ENCODE results near the gene ESRRB. TPM values are rescaled to one million over a fixed set of nuclear protein-coding genes. Genes with fewer than 3 reads are reported as not detected.

Gene ESRRB
- total and polyA plus RNA-seq, 11 donors, result 4.1 to 16.9 (median 7.9) TPM

DNA sequence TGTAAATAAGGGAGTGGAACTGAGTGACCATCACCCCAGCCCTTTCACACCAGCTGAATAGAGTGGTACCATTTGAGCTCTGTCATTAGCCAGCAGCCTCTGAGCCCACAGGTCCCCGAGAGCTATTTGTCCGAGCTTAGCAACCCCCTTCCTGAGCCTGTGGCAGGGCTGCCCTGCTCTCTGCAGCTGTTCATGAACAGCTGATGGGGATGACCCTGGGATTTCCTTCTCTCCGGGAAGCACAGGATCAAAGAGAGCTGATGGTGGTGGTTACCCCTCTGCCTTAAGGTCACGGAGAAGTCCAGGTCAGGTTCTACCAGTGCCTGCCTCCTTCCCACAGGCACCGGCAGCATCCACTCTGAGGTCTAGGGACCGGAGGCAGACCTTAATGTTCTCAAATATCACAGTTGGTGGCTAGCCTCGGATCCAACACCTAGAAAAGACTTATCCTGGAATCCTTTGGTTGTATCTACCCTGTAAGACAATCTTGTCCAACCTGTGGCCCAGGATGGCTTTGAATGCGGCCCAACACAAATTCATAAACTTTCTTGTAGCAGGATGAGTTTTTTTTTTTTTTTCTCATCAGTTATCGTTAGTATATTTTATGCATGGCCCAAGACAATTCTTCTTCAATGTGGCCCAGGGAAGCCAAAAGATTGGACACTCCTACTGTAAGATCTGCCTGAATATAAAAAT is 81.1 kb downstream of the ESRRB start:
- TF ChIP-seq, protein P1, sequence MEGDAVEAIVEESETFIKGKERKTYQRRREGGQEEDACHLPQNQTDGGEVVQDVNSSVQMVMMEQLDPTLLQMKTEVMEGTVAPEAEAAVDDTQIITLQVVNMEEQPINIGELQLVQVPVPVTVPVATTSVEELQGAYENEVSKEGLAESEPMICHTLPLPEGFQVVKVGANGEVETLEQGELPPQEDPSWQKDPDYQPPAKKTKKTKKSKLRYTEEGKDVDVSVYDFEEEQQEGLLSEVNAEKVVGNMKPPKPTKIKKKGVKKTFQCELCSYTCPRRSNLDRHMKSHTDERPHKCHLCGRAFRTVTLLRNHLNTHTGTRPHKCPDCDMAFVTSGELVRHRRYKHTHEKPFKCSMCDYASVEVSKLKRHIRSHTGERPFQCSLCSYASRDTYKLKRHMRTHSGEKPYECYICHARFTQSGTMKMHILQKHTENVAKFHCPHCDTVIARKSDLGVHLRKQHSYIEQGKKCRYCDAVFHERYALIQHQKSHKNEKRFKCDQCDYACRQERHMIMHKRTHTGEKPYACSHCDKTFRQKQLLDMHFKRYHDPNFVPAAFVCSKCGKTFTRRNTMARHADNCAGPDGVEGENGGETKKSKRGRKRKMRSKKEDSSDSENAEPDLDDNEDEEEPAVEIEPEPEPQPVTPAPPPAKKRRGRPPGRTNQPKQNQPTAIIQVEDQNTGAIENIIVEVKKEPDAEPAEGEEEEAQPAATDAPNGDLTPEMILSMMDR (IDR thresholded peaks at IDR 0.05), result no peak
- no peak for TF ChIP-seq POLR2A (IDR thresholded peaks at IDR 0.05)
- DNase-seq (no peak), ATAC-seq (no peak)
- no peaks in the 10 kb centered on the region for H3K27me3 ChIP-seq
- no peak overlapping the region for H3K27ac ChIP-seq
- no peaks in the 10 kb centered on the region for H3K4me1 ChIP-seq
- H3K9me3 ChIP-seq, result no peaks in the 10 kb centered on the region
- H3K4me3 ChIP-seq, result no peak overlapping the region
- 77 to 83% (median 82%) methylated on average over 8 to 9 of the region's 9 CpGs for WGBS, 4 donors
- intact Hi-C loops (cut with DNase I), result loop anchor here (1.0 to 5.0 kb wide), 4 partner anchors 188 to 190 kb away; no protein-coding TSS in a partner anchor
- no peaks in the 10 kb centered on the region for H3K36me3 ChIP-seq

- ATAC-seq, result no peak
- WGBS, 4 donors, result 90 to 96% (median 91%) methylated on average over 5 of the region's 5 CpGs
- intact Hi-C loops (cut with DNase I), result loop anchor here in 8 of 10 donors (2.0 to 5.0 kb wide), 2 partner anchors 189 kb away; no protein-coding TSS in a partner anchor
Measured at GRCh38 chr14:76457841-76458240, 81.9 kb downstream of the ESRRB start.

DNA sequence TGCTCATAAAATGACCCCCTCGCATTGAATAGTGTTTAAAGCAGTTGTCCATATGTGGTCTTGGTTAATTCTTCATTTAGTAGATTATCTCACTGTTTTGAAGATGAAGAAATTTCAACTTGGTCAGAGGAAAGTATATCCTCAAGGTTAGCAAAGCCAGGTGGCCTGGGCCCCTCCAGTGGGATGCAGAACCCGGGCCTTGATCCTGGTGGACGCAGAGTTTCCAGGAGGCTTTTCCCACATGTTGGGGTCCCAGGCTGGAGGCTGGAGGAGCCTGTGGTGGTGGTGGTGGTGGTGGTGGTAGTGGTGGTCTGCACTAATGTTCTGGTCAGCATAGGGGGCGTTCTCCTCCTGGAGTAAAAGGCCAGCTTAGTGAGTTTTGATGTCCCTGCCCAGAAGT is 85.9 kb downstream of the ESRRB start:
- Histone ChIP-seq H3K27ac (no peak overlapping the region), H3K27me3 (no peaks in the 10 kb centered on the region), H3K4me1 (no peaks in the 10 kb centered on the region), H3K9me3 (no peaks in the 10 kb centered on the region), H3K4me3 (no peak overlapping the region), H3K36me3 (no peaks in the 10 kb centered on the region)
- TF ChIP-seq, protein P1 (IDR thresholded peaks at IDR 0.05), result no peak
- TF ChIP-seq POLR2A (IDR thresholded peaks at IDR 0.05), result no peak
- DNase-seq (no peak), ATAC-seq (no peak)
- WGBS, 4 donors, result 80 to 97% (median 97%) methylated on average over 3 to 4 of the region's 4 CpGs
- intact Hi-C loops (cut with DNase I), result no loop called here

More at GRCh38 chr14:76457841-76458240, 81.9 kb downstream of the ESRRB start:
- Histone ChIP-seq H3K4me3 (no peak overlapping the region), H3K36me3 (no peaks in the 10 kb centered on the region), H3K27ac (no peak overlapping the region), H3K27me3 (no peaks in the 10 kb centered on the region), H3K9me3 (no peaks in the 10 kb centered on the region), H3K4me1 (no peaks in the 10 kb centered on the region)
- DNase-seq, result no peak
- TF ChIP-seq POLR2A (IDR thresholded peaks at IDR 0.05), result no peak
- TF ChIP-seq, protein P1 (IDR thresholded peaks at IDR 0.05), result no peak

DNA sequence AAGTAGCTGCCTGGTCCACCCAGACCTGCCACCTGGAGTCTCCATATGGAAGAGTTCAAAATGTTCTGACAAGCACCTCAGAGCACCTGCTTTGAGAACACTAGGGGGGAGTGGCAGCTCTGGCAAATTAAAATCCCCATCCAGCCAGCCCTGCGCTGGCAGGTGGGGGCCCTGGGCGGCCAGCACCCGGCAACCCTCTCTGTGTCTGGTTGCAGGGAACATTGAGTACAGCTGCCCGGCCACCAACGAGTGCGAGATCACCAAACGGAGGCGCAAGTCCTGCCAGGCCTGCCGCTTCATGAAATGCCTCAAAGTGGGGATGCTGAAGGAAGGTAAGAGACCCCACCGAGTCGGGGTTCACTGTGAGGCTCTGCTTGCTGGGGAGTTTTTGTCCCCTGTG is 86.4 kb downstream of the ESRRB start:
- no peak for TF ChIP-seq POLR2A (IDR thresholded peaks at IDR 0.05)
- TF ChIP-seq, protein P1 (IDR thresholded peaks at IDR 0.05), result no peak
- Histone ChIP-seq H3K27me3 (no peaks in the 10 kb centered on the region), H3K27ac (no peak overlapping the region), H3K36me3 (no peaks in the 10 kb centered on the region), H3K9me3 (no peaks in the 10 kb centered on the region), H3K4me1 (no peaks in the 10 kb centered on the region), H3K4me3 (no peak overlapping the region)
- WGBS, 4 donors, result 94 to 99% (median 95%) methylated on average over 11 of the region's 11 CpGs
- ATAC-seq (no peak), DNase-seq (no peak)
- intact Hi-C loops (cut with DNase I), result no loop called here

Data from heart left ventricle (tissue), 16 donors.